ENCODE results near the gene CDH4.

CDH4 gene

GRCh38 chr20:61788343-61788742 is 536.3 kb downstream of the CDH4 start:
- no peak for DNase-seq (ENCODE audit: low spot score)

- DNase-seq (ENCODE audit: low spot score) = no peak
Observed at GRCh38 chr20:61789329-61789728, 537.3 kb downstream of the CDH4 start.

- DNase-seq (ENCODE audit: low spot score) = no peak
Observed at GRCh38 chr20:61790116-61790827, 538.2 kb downstream of the CDH4 start.

- no peak for DNase-seq (ENCODE audit: low spot score)
Observed at GRCh38 chr20:61791995-61792394, 539.9 kb downstream of the CDH4 start.

- DNase-seq (ENCODE audit: low spot score) = no peak
Observed at GRCh38 chr20:61795669-61796630, 543.9 kb downstream of the CDH4 start.

GRCh38 chr20:61796738-61797137 is 544.7 kb downstream of the CDH4 start:
- no peak for DNase-seq (ENCODE audit: low spot score)

- DNase-seq (ENCODE audit: low spot score) = no peak
Observed at GRCh38 chr20:61797200-61797599, 545.1 kb downstream of the CDH4 start.

GRCh38 chr20:61797971-61798411 is 545.9 kb downstream of the CDH4 start:
- DNase-seq (ENCODE audit: low spot score) = no peak

GRCh38 chr20:61798632-61799031 is 546.6 kb downstream of the CDH4 start:
- no peak for DNase-seq (ENCODE audit: low spot score)

- no peak for DNase-seq (ENCODE audit: low spot score)
Observed at GRCh38 chr20:61799394-61799923, 547.4 kb downstream of the CDH4 start.

- DNase-seq (ENCODE audit: low spot score) = no peak
Observed at GRCh38 chr20:61799928-61800327, 547.9 kb downstream of the CDH4 start.

- no peak for DNase-seq (ENCODE audit: low spot score)
Observed at GRCh38 chr20:61800359-61801064, 548.5 kb downstream of the CDH4 start.

GRCh38 chr20:61801065-61801360 is 549.0 kb downstream of the CDH4 start:
- no peak for DNase-seq (ENCODE audit: low spot score)

GRCh38 chr20:61801428-61801827 is 549.4 kb downstream of the CDH4 start:
- no peak for DNase-seq (ENCODE audit: low spot score)

- DNase-seq (ENCODE audit: low spot score) = no peak
Observed at GRCh38 chr20:61801857-61802442, 549.9 kb downstream of the CDH4 start.

- no peak for DNase-seq (ENCODE audit: low spot score)
Observed at GRCh38 chr20:61802721-61803311, 550.8 kb downstream of the CDH4 start.

GRCh38 chr20:61803416-61803914 is 551.4 kb downstream of the CDH4 start:
- no peak for DNase-seq (ENCODE audit: low spot score)

- no peak for DNase-seq (ENCODE audit: low spot score)
Observed at GRCh38 chr20:61803915-61804751, 552.1 kb downstream of the CDH4 start.

- no peak for DNase-seq (ENCODE audit: low spot score)
Observed at GRCh38 chr20:61804752-61805295, 552.8 kb downstream of the CDH4 start.

- no peak for DNase-seq (ENCODE audit: low spot score)
Observed at GRCh38 chr20:61805365-61805764, 553.3 kb downstream of the CDH4 start.
